ENCODE measurements around the gene PLEKHM3. TPM values are rescaled to one million over a fixed set of nuclear protein-coding genes. Genes with fewer than 3 reads are reported as not detected.

The PLEKHM3 gene
- total RNA-seq, 1 experiment from 2014 or later, result 2.5 TPM

DNA sequence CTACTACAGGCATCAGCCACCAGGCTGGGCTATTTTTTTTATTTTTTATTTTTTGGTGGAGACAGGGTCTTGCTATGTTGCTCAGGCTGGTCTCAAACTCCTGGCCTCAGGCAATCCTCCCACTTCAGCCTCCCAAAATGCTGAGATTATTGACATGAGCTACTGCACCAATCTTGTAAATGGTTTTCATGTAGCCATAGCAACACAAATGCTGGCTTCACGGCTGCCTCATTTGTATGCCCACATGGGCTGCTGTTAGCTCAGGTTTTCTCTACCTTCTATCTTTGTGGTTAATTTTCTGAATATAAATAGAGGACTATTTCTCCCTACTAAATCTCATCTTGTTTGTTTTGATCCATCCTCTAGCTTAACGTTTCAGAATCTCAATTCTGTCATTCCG lies 58.2 kb downstream of the PLEKHM3 start:
- ATAC-seq, result no peak
- Histone ChIP-seq H3K27me3 (ENCODE audit: control insufficient read depth, insufficient read depth, low read length) (no peaks in the 10 kb centered on the region; the same call in 1 of the 2 replicates), H3K36me3 (ENCODE audit: control insufficient read depth, insufficient read depth, low read length) (no peaks in the 10 kb centered on the region), H3K4me3 (ENCODE audit: low read depth in 2 of 2, low read length in 2 of 2) (no peak overlapping the region), H3K4me1 (ENCODE audit: control insufficient read depth, insufficient read depth, low read length) (no peaks in the 10 kb centered on the region), H3K27ac (ENCODE audit: low read length) (no peak overlapping the region), H3K9me3 (ENCODE audit: control insufficient read depth, insufficient read depth, low read depth, low read length) (no peaks in the 10 kb centered on the region)
- no peak for DNase-seq (ENCODE audit: low read depth, low spot score)
- BruUV-seq (replicated peaks), result no TSS peak
- intact Hi-C loops (cut with micrococcal nuclease; ENCODE audit: unreplicated experiment) (no loop called here), in situ Hi-C loops (cut with HindIII; ENCODE audit: low pct_unique_long_range_greater_than_20kb, low sequenced_read_pairs) (no loop called here)
- TF ChIP-seq SIN3A (IDR thresholded peaks at IDR 0.05; ENCODE audit: borderline replicate concordance, insufficient read depth, low read depth, low read length) (no peak), TCF7L2 (IDR thresholded peaks at IDR 0.05; ENCODE audit: low read depth, low read length) (no peak), POLR2AphosphoS5 (IDR thresholded peaks at IDR 0.05; ENCODE audit: low read depth, low read length) (no peak), CTCF (IDR thresholded peaks at IDR 0.05) (no peak)
- TF ChIP-seq, protein P1, sequence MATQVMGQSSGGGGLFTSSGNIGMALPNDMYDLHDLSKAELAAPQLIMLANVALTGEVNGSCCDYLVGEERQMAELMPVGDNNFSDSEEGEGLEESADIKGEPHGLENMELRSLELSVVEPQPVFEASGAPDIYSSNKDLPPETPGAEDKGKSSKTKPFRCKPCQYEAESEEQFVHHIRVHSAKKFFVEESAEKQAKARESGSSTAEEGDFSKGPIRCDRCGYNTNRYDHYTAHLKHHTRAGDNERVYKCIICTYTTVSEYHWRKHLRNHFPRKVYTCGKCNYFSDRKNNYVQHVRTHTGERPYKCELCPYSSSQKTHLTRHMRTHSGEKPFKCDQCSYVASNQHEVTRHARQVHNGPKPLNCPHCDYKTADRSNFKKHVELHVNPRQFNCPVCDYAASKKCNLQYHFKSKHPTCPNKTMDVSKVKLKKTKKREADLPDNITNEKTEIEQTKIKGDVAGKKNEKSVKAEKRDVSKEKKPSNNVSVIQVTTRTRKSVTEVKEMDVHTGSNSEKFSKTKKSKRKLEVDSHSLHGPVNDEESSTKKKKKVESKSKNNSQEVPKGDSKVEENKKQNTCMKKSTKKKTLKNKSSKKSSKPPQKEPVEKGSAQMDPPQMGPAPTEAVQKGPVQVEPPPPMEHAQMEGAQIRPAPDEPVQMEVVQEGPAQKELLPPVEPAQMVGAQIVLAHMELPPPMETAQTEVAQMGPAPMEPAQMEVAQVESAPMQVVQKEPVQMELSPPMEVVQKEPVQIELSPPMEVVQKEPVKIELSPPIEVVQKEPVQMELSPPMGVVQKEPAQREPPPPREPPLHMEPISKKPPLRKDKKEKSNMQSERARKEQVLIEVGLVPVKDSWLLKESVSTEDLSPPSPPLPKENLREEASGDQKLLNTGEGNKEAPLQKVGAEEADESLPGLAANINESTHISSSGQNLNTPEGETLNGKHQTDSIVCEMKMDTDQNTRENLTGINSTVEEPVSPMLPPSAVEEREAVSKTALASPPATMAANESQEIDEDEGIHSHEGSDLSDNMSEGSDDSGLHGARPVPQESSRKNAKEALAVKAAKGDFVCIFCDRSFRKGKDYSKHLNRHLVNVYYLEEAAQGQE (IDR thresholded peaks at IDR 0.05; ENCODE audit: insufficient read depth in 1 of 2, low read depth in 2 of 2, low read length in 1 of 2), result no peak
- CTCF ChIA-PET, result no interaction called here
- POLR2A ChIA-PET, result no interaction called here

DNA sequence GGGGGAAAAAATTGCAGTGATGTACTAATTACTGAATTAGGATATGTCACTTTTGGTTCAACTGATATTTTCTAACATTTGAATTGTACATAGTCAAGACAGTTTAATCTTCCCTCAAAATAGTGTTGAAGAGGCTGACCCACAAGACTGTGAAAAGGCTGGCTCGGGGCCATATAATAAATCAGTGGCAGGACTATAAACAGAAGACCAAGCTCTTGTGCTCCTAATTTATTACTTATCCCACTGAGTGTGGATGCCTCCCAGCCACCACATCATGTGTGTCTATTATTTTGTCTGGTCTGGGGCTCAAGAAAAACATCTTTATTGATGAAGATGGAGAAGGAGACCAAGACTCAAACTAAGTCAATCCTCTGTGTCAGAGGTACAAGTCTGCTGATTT lies 64.4 kb downstream of the PLEKHM3 start:
- intact Hi-C loops (cut with micrococcal nuclease; ENCODE audit: unreplicated experiment) (no loop called here), in situ Hi-C loops (cut with HindIII; ENCODE audit: low pct_unique_long_range_greater_than_20kb, low sequenced_read_pairs) (no loop called here)
- H3K36me3 ChIP-seq (ENCODE audit: control insufficient read depth, insufficient read depth, low read length), result no peaks in the 10 kb centered on the region
- H3K9me3 ChIP-seq (ENCODE audit: control insufficient read depth, insufficient read depth, low read depth, low read length), result no peaks in the 10 kb centered on the region
- POLR2A ChIA-PET, result no interaction called here
- no peak for ATAC-seq
- H3K4me3 ChIP-seq (ENCODE audit: low read depth in 2 of 2, low read length in 2 of 2), result no peak overlapping the region
- H3K27me3 ChIP-seq (ENCODE audit: control insufficient read depth, insufficient read depth, low read length), result no peaks in the 10 kb centered on the region
- no peak overlapping the region for H3K27ac ChIP-seq (ENCODE audit: low read length)
- CTCF ChIA-PET, result no interaction called here
- TF ChIP-seq SIN3A (IDR thresholded peaks at IDR 0.05; ENCODE audit: borderline replicate concordance, insufficient read depth, low read depth, low read length) (no peak), TCF7L2 (IDR thresholded peaks at IDR 0.05; ENCODE audit: low read depth, low read length) (no peak), CTCF (IDR thresholded peaks at IDR 0.05) (no peak)
- TF ChIP-seq, protein P1 (IDR thresholded peaks at IDR 0.05; ENCODE audit: insufficient read depth in 1 of 2, low read depth in 2 of 2, low read length in 1 of 2), result no peak
- H3K4me1 ChIP-seq (ENCODE audit: control insufficient read depth, insufficient read depth, low read length), result no peaks in the 10 kb centered on the region
- DNase-seq (ENCODE audit: low read depth, low spot score), result no peak
- no TSS peak for BruUV-seq (replicated peaks)

Measured in Panc1 (cell line).